Activated T-helper 1 cell treated with anti-CD3 and anti-CD28 coated beads, Interleukin-2, amount 50 U/mL, for 16 hours (primary cell): Measurements from ENCODE around the gene RGMA.

ENCODE experiments used
- DNase-seq, 2 donors: peaks; one replicate each; pipeline ENCODE4 v3.0.0-alpha.2; 2020; ENCODE audit warnings: low read depth in 1 of 2, low spot score in 1 of 2

Gene RGMA, protein sequence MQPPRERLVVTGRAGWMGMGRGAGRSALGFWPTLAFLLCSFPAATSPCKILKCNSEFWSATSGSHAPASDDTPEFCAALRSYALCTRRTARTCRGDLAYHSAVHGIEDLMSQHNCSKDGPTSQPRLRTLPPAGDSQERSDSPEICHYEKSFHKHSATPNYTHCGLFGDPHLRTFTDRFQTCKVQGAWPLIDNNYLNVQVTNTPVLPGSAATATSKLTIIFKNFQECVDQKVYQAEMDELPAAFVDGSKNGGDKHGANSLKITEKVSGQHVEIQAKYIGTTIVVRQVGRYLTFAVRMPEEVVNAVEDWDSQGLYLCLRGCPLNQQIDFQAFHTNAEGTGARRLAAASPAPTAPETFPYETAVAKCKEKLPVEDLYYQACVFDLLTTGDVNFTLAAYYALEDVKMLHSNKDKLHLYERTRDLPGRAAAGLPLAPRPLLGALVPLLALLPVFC

DNA sequence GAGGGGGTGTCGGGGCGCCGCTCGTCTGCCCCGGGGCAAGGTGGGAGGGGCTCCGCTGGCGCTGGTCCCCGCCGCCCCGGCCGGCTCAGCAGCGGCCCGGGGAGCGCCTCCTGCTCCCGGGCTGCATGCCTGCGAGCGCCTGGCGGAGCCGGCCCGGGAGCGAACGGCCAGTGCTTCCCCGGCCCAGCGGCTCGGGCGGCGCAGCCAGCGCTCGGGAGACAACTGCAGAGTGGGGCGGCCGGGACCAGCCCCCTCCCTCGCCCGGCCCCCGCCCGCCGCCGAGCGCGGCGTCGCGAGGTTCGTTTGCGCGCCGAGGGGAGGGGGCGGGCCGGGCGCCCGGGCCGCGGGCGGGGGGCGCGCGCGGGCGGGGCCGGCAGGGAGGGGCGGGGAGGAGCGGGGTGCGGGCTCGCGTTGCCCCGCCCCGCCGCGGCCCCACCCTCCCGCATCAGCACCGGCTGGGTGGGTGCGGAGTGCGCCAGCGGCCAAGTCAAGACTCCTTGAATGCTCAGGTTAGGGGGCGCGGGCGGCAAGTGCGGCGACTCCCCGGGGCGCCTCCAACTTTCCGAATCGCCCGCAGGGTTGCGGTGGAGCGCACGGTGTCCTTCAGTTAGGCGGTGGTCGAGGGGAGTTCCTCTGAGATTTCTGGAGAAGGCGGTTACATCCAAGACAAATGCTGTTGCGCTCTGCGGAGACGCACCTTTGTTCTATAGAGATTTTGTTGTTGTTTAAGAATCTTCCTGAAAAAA is at the start of gene RGMA:
RGMA (minus strand) TSS at position 231 of the 746 bp plus-strand sequence. CDS start 279 bp downstream, outside the sequence.
- no peak for DNase-seq

DNA sequence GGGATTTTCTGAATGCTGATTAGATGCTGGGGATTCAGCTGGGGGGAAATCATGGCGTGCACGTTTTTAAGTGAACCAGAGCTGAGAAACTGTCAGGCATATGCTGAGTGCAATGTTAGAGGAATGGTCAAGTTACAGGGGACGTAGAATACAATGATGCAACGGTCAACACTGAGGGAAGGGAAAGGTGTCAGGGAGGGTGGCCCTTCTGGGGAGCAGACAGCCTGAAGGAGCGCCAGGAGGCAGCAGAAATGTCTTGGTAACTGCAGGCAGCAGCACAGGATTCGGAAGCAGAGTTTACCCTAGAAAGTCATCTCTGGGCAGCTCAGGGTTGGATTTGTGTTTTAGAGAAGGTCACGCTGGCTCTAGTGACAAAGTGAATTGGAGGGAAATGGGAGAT is 47.6 kb upstream of the RGMA start:
- DNase-seq: no peak

DNA sequence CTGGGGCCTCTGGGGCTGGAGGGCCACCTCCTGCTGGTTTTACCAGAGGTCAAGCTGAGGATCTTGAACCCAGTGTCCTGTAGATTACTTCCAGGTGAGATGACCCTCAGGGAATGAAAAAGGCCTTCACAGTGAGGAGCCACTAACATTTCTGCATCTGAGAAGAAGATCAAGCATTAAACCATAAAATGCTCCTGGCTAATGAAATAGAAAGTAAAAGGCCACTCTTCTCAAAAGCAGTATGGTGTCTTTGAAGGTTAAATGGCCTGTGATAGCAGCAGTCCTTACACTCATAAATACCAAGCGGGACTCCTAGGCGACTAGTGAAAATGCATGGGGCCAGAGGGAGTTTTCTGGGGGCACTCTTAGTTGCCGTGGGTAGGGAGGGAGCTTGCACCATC is 47.0 kb upstream of the RGMA start:
- no peak for DNase-seq

DNA sequence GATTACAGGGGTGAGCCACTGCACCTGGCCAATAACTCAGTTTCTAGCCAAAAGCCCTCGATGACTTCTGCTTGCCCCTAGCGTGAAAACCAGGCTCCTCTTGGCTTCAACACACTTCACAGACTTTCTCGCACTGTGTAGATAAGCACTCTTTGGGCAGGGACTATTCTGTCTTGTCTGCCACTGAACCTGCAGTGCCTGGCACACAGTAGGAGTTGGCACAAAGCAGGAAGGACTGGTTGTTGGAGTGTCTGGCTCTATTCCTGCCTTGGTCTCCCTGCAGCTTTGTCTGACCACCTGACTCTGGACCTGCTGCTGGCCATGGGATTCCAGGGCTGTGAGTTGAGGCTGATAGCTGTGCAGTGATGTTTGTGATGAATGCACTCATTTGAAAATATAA is 46.4 kb upstream of the RGMA start:
- DNase-seq: no peak

DNA sequence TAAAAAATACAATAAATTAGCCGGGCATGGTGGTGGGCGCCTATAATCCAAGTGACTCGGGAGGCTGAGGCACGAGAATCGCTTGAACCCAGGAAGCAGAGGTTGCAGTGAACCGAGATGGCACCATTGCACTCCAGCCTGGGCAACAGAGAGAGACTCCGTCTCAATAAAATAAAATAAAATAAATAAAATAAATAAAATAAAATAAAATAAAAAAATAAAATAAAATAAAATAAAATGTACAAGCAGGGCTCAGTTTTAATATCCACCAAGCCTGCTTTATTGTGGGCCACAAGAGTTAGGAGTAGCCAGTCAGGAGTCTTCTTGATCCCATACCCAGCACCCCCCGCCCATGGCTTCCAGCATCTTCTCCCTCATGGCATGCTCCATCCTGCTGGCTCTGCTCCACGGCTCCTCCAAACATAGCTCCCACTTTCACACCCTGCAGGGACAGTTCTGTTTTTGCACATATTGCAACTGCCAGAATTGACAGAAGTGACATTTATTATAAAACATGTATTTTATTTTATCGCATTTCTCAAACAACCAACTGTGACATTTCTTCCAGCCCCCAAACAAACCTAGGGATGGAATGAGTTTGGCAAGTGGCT is 42.6 kb upstream of the RGMA start:
- no peak for DNase-seq

DNA sequence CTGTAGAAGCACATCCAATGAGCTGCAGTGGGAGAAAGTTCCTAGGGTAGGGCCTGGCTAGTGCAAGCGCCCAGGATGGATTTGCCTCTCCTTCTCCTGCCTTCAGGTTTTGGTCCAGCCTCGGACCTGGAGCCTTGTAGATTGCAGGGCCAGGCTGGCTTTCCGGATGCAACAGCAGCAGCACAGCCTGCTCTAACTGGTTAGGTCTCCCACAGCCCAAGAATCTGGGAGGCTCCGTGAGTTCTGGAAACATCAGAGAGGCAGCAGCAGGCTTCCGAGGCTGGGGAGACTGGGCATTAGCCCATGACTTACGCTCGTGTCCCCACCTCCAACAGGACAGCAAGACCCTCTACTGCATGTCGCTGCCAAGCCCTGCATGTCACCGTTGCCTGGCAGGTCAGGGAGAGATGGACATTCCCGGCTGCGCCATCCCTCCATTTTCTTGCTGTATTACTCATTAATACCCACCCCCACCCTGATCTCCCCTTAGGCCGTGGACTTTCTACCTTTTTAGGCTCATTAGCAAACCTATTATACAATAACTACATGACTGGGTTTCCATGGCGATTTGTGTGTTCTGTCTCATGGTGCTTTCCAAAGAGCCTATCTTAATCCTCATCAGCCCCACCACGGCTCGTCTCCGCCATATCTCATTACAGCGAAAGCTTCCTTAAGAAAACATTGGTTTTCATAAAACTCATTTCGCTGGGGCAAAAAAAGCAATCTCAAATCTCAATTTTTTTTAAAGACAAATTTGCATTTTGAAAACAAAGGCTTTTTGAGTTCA is 40.9 kb upstream of the RGMA start:
- DNase-seq: no peak

DNA sequence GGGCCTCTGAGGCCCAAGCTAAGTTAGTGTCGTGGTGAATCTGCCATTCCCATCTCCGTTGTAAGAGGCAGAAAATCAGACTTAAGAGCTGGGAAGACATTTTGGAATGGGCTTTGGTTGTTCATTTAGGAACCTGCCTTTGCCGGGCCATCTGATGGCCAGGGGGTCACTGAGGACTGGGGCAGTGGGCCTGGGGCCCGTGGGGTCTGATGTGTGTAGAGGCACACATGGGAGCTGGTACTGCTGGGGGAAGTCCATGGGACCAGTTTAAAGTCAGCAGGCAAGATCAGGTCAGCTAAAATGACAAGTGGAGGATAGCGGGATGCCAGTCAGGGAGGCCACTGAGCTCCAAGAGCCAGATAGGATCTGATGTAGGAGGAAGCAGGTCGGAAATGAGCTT is 38.3 kb upstream of the RGMA start:
- no peak for DNase-seq

DNA sequence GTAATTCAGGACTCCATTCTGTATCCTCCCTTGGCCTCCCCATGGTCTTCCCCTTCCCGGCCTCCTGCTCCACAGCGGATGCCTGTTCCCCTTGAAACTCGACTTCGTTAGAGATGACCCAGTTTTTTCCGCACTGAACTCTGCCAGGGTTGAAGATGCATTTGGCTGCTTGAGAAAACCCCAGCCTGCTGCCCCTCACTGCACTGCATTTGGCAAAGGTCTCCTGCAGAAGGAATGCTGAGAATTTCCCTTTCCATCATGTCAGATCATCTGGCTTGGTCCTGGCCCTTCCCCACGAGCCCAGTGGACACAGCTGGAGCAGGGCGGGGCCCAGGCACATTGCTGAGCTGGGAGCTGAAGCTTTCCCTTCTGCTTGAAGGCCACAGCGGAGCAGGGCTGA is 37.6 kb upstream of the RGMA start:
- no peak for DNase-seq

DNA sequence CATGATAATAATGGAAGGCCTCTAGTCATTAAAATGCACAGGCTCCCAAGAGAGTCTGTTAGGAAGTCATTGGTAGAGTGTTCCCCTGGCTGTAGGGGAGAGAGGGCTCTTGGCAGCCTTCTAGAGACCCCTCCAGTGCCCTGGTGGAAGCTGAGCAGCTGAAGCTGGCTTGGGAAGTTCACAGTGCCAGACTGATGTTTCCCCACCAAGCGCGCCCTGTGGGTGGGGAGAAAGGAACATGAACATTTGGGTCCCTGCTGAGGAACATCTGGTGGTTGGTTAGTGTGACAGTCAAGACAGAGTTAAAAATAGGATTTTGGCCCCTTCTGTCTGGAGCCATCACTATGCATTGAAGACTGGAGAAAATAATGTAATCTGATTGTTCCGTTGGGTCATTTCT is 37.1 kb upstream of the RGMA start:
- DNase-seq: no peak

DNA sequence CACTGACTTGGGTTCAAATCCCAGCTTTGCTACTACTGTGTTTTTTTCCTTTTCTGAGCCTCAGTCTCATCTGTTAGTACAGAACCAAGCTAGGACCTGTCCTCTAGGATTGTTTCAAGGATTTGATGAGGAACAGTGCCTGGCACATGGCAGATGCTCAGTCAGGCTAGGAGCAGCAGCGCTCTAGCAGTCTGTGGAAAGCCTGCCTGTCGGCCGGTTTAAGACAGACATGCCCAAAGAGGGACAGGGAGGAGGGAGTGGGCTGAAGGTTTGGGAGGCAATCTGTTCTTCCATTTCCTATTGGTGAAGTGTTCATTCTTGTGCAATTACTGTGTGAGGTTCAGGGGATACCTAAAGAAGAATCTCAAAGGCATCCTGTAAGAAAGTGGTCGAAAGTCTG is 35.1 kb upstream of the RGMA start:
- DNase-seq: no peak

DNA sequence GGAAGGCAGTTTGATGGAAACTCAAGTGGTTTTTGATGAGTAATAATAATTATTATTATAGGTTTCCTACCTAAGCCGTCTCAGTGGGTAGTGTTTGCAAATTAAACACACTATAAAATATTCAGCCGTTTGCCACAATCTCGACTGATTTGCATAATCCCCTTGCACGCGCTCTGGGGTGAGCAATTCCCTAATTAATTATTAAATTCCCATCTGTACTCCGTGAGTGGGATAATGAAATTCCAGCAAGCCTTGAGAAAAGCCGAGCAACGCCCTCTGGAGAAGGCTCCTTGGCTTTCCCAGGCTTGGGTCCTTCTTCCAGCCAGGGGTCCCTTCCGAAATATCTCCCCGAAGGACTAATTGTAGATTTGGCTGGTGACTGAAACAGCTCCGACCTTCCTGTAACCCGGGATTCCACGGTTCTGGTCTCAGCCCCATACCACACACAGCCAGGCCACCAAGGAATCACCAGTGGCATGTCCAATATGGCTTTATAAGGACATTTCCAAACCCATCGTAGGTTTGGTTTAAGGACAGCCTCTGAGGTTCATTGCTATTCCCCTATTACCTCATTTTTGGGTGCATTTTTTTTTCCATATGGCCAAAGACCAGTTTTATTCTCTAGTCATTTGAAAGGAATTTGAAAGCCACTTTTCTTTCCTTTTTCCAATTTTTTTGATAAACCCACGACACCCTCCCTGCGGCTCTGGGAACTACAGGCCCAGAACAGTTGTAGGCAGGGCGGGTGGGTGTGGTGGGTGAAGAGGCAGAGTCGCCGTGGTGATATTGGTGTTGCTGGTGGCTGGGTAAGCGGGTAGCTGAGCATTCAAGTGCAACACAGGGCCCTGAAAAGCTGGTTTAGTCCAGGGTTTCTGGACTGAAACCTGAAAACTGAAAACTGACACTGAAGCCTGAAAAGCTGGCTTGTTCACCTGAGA is 33.2 kb upstream of the RGMA start:
- DNase-seq: no peak

DNA sequence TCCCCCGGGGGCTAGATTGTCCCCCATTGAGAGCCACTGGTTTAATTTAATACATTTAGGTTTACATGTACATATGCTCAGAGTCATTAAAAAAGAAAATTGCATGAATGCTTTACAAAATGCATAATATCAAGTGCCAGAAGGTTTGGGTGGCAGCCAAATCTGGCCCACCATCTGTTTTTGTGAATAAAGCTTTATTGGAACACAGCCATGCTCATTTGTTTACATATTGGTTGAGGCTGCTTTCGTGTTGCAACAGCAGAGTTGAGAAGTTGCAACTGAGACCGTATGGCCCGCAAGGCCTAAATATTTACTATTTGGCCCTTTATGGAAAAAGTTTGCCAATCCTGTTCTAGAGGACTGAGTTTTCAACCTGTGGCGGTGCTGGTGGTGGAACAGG is 32.1 kb upstream of the RGMA start:
- no peak for DNase-seq

DNA sequence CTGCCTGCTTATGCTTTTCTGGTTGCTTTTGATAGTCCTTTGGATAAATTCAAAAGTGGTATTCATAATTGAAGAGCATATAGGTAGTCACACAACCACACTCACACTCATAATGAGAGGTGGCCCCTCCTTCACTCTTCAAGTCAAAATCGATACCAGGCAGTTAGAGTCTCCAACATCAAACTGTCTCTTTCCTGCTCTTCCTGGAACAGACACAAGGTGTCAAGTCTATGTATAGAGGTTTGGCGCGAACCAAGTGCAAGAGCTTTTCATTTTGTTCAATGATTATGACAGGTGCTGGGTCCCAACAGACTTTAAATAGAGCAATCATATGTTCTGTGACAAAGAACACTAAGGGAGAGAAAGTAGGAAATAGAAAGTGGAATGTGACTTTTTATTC is 29.9 kb upstream of the RGMA start:
- DNase-seq: no peak

DNA sequence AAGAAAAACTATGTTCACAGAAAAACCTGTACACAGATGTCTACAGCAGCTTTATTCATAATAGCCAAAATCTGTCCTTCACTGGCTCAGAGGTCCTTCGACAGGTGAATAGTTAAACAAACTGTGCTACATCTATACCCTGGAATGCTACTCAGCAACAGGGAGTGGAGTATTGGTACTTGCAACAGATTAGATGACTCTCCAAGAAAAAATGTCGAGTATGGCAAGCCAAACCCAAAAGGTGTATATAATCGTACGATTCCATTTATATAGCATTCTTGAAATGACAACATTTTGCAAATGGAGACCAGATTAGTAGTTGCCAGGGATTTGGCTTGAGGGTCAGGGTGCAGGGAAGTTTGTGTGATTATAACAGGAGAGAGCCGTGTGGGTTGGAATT is 22.4 kb upstream of the RGMA start:
- DNase-seq: no peak

DNA sequence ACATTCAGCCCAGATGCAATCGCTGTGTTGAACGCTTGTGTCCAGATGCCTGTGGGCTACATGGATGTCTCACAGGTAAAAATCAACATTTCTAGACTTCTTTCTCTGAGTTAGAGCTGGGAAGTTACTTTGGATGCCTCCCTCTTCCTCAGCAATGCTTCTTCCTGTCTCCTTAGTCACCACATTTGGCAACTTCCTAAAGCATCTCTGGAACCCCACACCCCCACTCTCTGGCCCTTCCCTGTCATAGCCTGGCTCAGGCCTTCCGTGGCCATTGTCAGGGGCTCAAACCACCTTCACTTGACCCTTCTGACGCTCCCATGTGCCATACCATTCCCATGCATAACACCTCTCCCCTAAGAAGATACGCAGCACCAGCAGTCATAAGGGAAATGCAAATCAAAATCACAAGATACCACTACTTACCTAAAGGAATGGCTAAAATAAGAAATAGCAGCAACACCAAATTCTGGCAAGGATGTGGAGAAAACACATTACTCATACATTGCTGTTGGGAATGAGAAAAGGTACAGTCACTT is 21.6 kb upstream of the RGMA start:
- no peak for DNase-seq

DNA sequence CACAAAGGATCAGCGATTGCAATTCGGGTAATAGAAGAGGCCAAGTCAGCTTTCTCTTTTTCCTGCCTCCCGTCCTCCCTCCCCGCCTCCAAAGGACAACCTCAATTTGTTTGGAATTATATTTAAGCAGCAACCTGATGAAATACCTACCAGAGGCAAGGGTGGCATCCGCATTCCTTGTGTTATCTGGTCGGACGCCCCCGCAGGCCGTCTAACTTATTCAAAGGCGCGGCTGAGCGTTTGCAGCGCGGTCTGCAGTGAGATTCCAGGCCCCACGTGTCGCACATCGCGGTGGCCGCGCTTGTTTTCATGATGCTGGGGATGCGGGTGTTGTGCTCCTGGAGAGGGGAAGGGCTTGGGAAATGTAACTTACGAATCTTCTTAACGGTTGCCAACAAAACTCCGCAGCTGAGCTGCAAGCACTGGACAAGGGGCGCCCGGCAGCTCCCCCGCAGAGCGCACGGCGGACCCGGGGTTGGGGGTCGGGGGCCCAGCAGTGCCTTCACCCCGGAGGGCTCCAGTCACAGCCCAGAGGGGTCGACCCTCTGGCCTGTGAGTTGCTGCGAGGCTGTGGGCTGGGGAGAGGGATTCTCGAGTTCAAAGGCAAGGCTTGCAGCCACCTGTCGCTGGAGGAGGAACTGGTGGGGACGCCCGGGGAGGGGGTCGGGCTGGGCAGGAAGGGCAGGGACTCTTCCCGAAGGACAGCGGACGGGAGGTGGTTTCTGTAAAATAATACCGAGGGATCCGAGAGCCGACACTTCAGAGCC is 20.5 kb upstream of the RGMA start:
- no peak for DNase-seq

DNA sequence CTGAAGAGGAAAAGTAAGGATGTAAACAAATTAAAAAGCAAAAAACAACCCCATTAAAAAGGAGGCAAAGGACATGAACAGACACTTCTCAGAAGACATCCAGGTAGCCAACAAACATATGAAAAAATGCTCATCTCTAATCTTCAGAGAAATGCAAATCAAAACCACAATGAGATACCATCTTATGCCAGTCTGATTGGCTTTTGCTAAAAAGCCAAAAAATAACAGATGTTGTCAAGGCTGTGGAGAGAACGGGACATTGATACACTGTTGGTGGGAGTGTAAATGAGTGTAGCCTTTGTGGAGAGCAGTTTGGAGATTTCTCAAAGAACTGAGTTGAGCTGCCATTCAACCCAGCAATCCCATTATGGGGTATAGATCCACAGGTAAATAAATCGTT is 18.6 kb upstream of the RGMA start:
- DNase-seq: no peak

DNA sequence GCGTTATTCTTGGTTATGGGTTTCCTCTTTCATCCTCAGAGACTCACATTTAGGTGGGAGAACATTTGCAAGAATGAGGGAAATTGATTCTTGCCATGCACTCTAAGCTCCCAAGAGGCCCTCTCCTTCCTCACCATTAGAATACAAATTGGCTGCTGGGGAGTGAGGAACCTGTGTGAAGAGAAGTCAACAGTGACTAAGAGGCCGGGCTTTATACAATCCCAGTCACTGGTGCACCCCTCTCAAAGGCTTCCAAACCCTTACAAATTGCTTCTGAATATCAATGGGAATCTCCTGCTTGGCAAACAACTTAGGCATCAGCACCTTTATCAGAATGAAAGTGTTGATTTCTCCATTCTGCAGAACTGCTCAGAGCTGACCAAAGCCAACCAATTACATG is 16.5 kb upstream of the RGMA start:
- DNase-seq: no peak

DNA sequence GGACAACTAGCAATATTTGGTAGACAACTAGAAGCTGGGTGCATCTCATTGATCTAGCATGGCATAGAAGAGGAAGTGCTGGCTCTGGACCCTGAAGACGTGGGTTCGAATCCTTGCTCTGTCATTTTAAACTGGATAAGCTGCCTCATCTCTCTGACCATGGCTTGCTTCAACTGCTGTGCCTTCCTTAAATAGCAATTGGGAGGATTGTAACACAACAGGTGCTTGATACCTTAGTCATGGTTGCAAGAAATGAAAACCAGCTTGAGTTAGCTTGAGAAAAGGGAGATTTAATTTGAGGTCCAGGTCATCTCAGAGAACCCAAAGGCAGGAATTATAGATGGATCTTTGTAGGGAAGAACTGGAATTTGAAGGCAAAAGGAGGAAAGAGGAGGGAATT is 14.8 kb upstream of the RGMA start:
- DNase-seq: no peak
